Tibial nerve (tissue), 4 donors: Measurements from ENCODE around the gene DESI2.

Source experiments
- CTCF ChIP-seq, 5 experiments: fragments of 200-600 bp in 3 of 5; fragments of 450-650 bp in 2 of 5; sonication (generic) in 3 of 5; IDR thresholded peaks; one replicate each; pipeline ENCODE4 v1.5.1; 2016 to 2019; ENCODE audit warnings: antibody characterized with exemption in 5 of 5, mild to moderate bottlenecking in 3 of 5, moderate library complexity in 2 of 5
- EP300 ChIP-seq, 2 donors: sonication (generic); formaldehyde crosslinking; IDR thresholded peaks; one replicate each; pipeline ENCODE4 v1.6.1; 2017; ENCODE audit warnings: antibody characterized with exemption in 2 of 2, mild to moderate bottlenecking in 1 of 2
- POLR2A ChIP-seq, 2 donors: fragments of 450-650 bp; IDR thresholded peaks; one replicate each; pipeline ENCODE4 v1.6.1; 2017; ENCODE audit warnings: antibody characterized with exemption in 2 of 2, mild to moderate bottlenecking in 2 of 2, moderate library complexity in 2 of 2

- TF ChIP-seq CTCF (IDR thresholded peaks at IDR 0.05) (no peak), POLR2A (IDR thresholded peaks at IDR 0.05) (no peak), EP300 (IDR thresholded peaks at IDR 0.05) (no peak)
Measured at GRCh38 chr1:244655186-244655585, 2.3 kb downstream of the DESI2 start.
